NT2/D1 (cell line): Measurements from ENCODE around the gene PDLIM7.

Source experiments
- SUZ12 ChIP-seq: IDR thresholded peaks from 2 replicates; pipeline ENCODE4 v1.6.1; 2011; ENCODE audit not compliant: insufficient read length, insufficient read depth; ENCODE audit errors: extremely low read depth
- YY1 ChIP-seq: IDR thresholded peaks from 2 replicates; pipeline ENCODE4 v1.6.1; 2011; ENCODE audit not compliant: insufficient read length, insufficient read depth

DNA sequence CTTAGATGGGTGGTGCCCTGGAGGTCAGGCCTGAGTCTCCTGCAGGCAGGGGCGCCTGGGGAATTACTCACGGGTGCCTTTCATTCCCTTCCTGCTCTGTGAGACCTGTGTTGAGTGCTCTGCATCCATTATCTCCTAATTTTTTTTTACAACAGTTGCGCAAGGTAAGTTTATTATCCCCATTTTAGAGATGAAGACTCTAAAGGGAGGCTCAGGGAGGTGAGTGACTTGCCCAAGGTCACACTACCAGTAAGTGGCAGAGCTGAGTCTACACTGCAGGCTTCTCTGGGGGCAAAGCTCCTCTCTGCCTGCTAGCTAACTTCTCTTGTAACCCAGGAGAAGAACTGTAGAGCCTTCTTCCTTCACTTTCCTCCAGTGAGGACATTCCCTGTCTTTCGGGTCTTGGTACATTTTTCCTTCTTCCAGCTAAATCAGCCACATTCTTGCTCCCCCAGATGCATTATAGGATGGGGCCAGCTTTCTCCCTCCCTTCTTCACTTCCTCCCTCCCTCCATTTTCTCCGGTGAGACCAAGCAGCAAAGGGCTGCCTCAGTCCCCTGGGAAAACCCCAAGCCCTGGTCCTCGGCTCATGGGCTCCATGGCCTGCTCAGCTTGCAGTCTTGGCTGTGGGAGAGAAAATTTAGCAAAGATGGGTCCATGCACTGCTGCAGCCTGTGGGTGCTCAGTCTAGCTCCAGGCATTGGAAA is 49.0 kb downstream of the PDLIM7 start:
- no peak for TF ChIP-seq YY1
- no peak for TF ChIP-seq SUZ12
